ENCODE measurements around the gene TMEM167A. TPM values are rescaled to one million over a fixed set of nuclear protein-coding genes. Genes with fewer than 3 reads are reported as not detected.

Gene TMEM167A
- total RNA-seq, 4 donors from 2014 or later, result 21.4 to 34.5 (median 29.9) TPM

DNA sequence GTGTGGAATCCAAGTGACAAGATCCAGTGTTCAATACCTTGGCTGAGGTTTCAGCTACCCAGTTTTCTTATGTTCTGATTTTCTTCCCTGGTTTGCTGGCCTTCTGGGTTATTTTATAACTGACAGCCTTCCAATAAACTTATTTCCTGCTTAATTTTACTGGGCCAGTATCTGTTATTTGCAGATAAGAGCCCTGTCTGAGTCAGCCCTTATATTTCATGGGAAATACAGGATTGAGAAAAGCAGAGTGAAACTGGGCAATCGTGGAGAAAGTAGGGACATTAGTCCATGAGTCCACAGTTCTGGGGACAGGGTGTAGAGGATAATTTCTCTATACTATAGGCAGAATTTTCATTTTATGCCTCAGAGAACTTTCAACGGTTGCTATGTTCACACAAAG is 32.3 kb downstream of the TMEM167A start:
- no peak overlapping the region for H3K27ac ChIP-seq (replicated peaks in 1 of 4)
- no peaks in the 10 kb centered on the region for H3K9me3 ChIP-seq
- no peak for DNase-seq (ENCODE audit: extremely low spot score)
- intact Hi-C loops (cut with DNase I), result no loop called here
- no peaks in the 10 kb centered on the region for H3K4me1 ChIP-seq
- no peaks in the 10 kb centered on the region for H3K36me3 ChIP-seq
- 84% methylated on average over 2 of the region's 2 CpGs for WGBS
- H3K27me3 ChIP-seq, result no peaks in the 10 kb centered on the region
- no peak overlapping the region for H3K4me3 ChIP-seq
- TF ChIP-seq POLR2A (IDR thresholded peaks at IDR 0.05; ENCODE audit: low read depth), result no peak
- no peak for TF ChIP-seq CTCF (IDR thresholded peaks at IDR 0.05)
- no peak for TF ChIP-seq POLR2AphosphoS5 (IDR thresholded peaks at IDR 0.05)
- no peak for TF ChIP-seq EP300 (IDR thresholded peaks at IDR 0.05)

GRCh38 chr5:83042507-83042906 is 34.7 kb downstream of the TMEM167A start:
- no peak for TF ChIP-seq POLR2AphosphoS5 (IDR thresholded peaks at IDR 0.05)
- no peak for TF ChIP-seq EP300 (IDR thresholded peaks at IDR 0.05)
- no peak for TF ChIP-seq CTCF (IDR thresholded peaks at IDR 0.05)
- no peak for TF ChIP-seq POLR2A (IDR thresholded peaks at IDR 0.05; ENCODE audit: low read depth)
- no peaks in the 10 kb centered on the region for H3K27me3 ChIP-seq
- WGBS, result 95% methylated on average over 3 of the region's 3 CpGs
- no peaks in the 10 kb centered on the region for H3K9me3 ChIP-seq
- no peak overlapping the region for H3K4me3 ChIP-seq
- intact Hi-C loops (cut with DNase I), result no loop called here
- no peaks in the 10 kb centered on the region for H3K36me3 ChIP-seq
- no peak for DNase-seq (ENCODE audit: extremely low spot score)
- no peak overlapping the region for H3K27ac ChIP-seq (replicated peaks in 1 of 4)
- no peaks in the 10 kb centered on the region for H3K4me1 ChIP-seq

- H3K4me1 ChIP-seq, result peaks cover 0 to 8% (median 4%) of the 10 kb centered on the region in 4 donors
- TF ChIP-seq EP300 (IDR thresholded peaks at IDR 0.05), result no peak
- no peak for TF ChIP-seq CTCF (IDR thresholded peaks at IDR 0.05)
- TF ChIP-seq POLR2A (IDR thresholded peaks at IDR 0.05; ENCODE audit: low read depth), result no peak
- TF ChIP-seq POLR2AphosphoS5 (IDR thresholded peaks at IDR 0.05), result no peak
- no peak overlapping the region for H3K27ac ChIP-seq (replicated peaks in 1 of 4)
- DNase-seq (ENCODE audit: extremely low spot score), result no peak
- H3K9me3 ChIP-seq, result no peaks in the 10 kb centered on the region
- WGBS, result 93% methylated on average over 3 of the region's 3 CpGs
- no peaks in the 10 kb centered on the region for H3K36me3 ChIP-seq
- intact Hi-C loops (cut with DNase I), result no loop called here
- H3K27me3 ChIP-seq, result no peaks in the 10 kb centered on the region
- no peak overlapping the region for H3K4me3 ChIP-seq
These were observed 38.3 kb downstream of the TMEM167A start for GRCh38 chr5:83038924-83039323.

GRCh38 chr5:83036991-83037575 is 40.1 kb downstream of the TMEM167A start:
- H3K27me3 ChIP-seq, result no peaks in the 10 kb centered on the region
- no peaks in the 10 kb centered on the region for H3K36me3 ChIP-seq
- no peak overlapping the region for H3K27ac ChIP-seq (replicated peaks in 1 of 4)
- no peak overlapping the region for H3K4me3 ChIP-seq
- intact Hi-C loops (cut with DNase I), result no loop called here
- DNase-seq (ENCODE audit: extremely low spot score), result no peak
- H3K9me3 ChIP-seq, result no peaks in the 10 kb centered on the region
- peaks cover 0 to 8% (median 4%) of the 10 kb centered on the region in 4 donors for H3K4me1 ChIP-seq
- TF ChIP-seq POLR2AphosphoS5 (IDR thresholded peaks at IDR 0.05), result no peak
- TF ChIP-seq CTCF (IDR thresholded peaks at IDR 0.05), result no peak
- no peak for TF ChIP-seq POLR2A (IDR thresholded peaks at IDR 0.05; ENCODE audit: low read depth)
- TF ChIP-seq EP300 (IDR thresholded peaks at IDR 0.05), result no peak
- 73% methylated on average over 4 of the region's 4 CpGs for WGBS

Measured in esophagus muscularis mucosa (tissue), 4 donors.